A375 (cell line): ENCODE measurements around the gene TXNDC5. TPM values are rescaled to one million over a fixed set of nuclear protein-coding genes. Genes with fewer than 3 reads are reported as not detected.

Source experiments
- total RNA-seq: library from RNA; depleted of rRNA; stranded (reverse); fragments of >200 nt; shearing (Covaris generic); gene quantifications from 2 replicates; pipeline ENCODE4 v1.2.3, GENCODE V29; 2014; rRNA removed

The TXNDC5 gene
- total RNA-seq, result 141 and 142 TPM in 2 replicates

GRCh38 chr6:7910654-7911344 lies at the start of gene TXNDC5:
Gene TXNDC5 (minus strand): TSS chr6:7910788. CDS start chr6:7910776, 12 bp downstream.

Other genes with a start within 250 kb of the TXNDC5 start
- 1.7 and 2.4 TPM in 2 replicates for gene BMP6, start 184.7 kb downstream of the TXNDC5 start, total RNA-seq
- 8.3 and 12.3 TPM in 2 replicates for gene BLOC1S5, start 153.6 kb upstream of the TXNDC5 start, total RNA-seq
- 59.7 and 72.9 TPM in 2 replicates for gene EEF1E1, start 191.8 kb upstream of the TXNDC5 start, total RNA-seq